Measurements from ENCODE around the gene TAF1C. TPM values are rescaled to one million over a fixed set of nuclear protein-coding genes. Genes with fewer than 3 reads are reported as not detected.

The TAF1C gene
- total and polyA plus RNA-seq, 9 of the 15 experiments (the other 6 are each of a cell fraction or from before 2014, with no cell fraction given), result 1.5 to 74.8 (median 21.0) TPM

GRCh38 chr16:84183572-84183875 lies 3.3 kb downstream of the TAF1C start:
- no peak for FAIRE-seq
- CTCF ChIA-PET (ENCODE audit: low intra/inter-chr PET ratio), result no interaction called here
- Histone ChIP-seq H3K36me3 (ENCODE audit: control insufficient read depth, insufficient read depth, low read length) (peaks cover 69% of the 10 kb centered on the region; the same call in 2 of the 3 replicates), H3K79me2 (ENCODE audit: control insufficient read depth, insufficient read depth, low read length) (peaks cover 26% of the 10 kb centered on the region), H3K4me3 (no peak overlapping the region), H3K4me1 (replicated peaks in 1 of 2; ENCODE audit: control insufficient read depth in 2 of 2, insufficient read depth in 2 of 2, low read length in 2 of 2) (peaks cover 5 to 44% of the 10 kb centered on the region in 2 experiments; a peak in 4 of 5 replicates), H4K20me1 (replicated peaks; ENCODE audit: control insufficient read depth, insufficient read depth, low read length) (0 out of 2 replicates have a peak, but pooled peaks cover 4% of the 10 kb centered on the region), H3K9me1 (ENCODE audit: control insufficient read depth, insufficient read depth, low read length) (peaks cover 13% of the 10 kb centered on the region), H3K9ac (ENCODE audit: insufficient read depth in 1 of 2, low read depth in 2 of 2, low read length in 2 of 2) (no peak overlapping the region), H3K27me3 (ENCODE audit: control insufficient read depth in 2 of 2, insufficient read depth in 2 of 2, low read length in 2 of 2) (no peaks in the 10 kb centered on the region), H3K9me3 (replicated peaks; ENCODE audit: control insufficient read depth, insufficient read depth, low read depth, low read length) (peaks cover 2% of the 10 kb centered on the region; the same call in 1 of the 2 replicates), H3K4me2 (ENCODE audit: insufficient read depth, low read length) (no peak overlapping the region), H2AFZ (ENCODE audit: low read depth, low read length) (no peak overlapping the region), H3K27ac (ENCODE audit: extremely low read depth, low read depth, low read length) (no peak overlapping the region)
- WGBS (ENCODE audit: insufficient coverage, low coverage, missing lambda C conversion rate), result 95% methylated on average over 5 of the region's 5 CpGs
- BruUV-seq (replicated peaks), result no TSS peak
- in situ Hi-C loops (cut with MboI) (loop anchor here (10.0 kb wide), 1 partner anchor 229 kb away; the partner anchor contains the start of gene OSGIN1), intact Hi-C loops (cut with micrococcal nuclease) (no loop called here)
- ATAC-seq, result no peak
- POLR2A ChIA-PET, result interaction anchor here (0.6 kb wide), 2 partner anchors 67 to 211 kb away, joined by 3 read pairs; no protein-coding TSS in a partner anchor
- DNase-seq (ENCODE audit: extremely low read depth in 1 of 4, low spot score in 3 of 4), result no peak
- no peak for TF ChIP-seq MTA2 (IDR thresholded peaks at IDR 0.05; ENCODE audit: low read depth)
- TF ChIP-seq FOXM1 (IDR thresholded peaks at IDR 0.05; ENCODE audit: low read depth), result no peak
- no peak for TF ChIP-seq FOXM1 (CRISPR knock-in tag; IDR thresholded peaks at IDR 0.05; ENCODE audit: low read depth)
- TF ChIP-seq ZNF586 (CRISPR knock-in tag; conservative IDR thresholded peaks at IDR 0.05), result no peak
- TF ChIP-seq ZNF76 (CRISPR knock-in tag; IDR thresholded peaks at IDR 0.05; ENCODE audit: borderline replicate concordance), result no peak
- no peak for TF ChIP-seq C11orf30 (IDR thresholded peaks at IDR 0.05; ENCODE audit: low read depth)
- no peak for TF ChIP-seq NFIC (IDR thresholded peaks at IDR 0.05)
- no peak for TF ChIP-seq PCBP2 (IDR thresholded peaks at IDR 0.05; ENCODE audit: low read depth, low read length, poor library complexity, severe bottlenecking)
- no peak for TF ChIP-seq ZFP30 (CRISPR knock-in tag; IDR thresholded peaks at IDR 0.05; ENCODE audit: borderline replicate concordance)
